Fibroblast of skin of back (primary cell): ENCODE measurements around the gene FGFR1OP2. TPM values are rescaled to one million over a fixed set of nuclear protein-coding genes. Genes with fewer than 3 reads are reported as not detected.
A peak's percentile ranks its signal among the peaks of the same experiment; 100 is the strongest.
"Not testable (repeated sequence)": the region's sequence is repeated elsewhere in the genome, so short reads cannot be mapped to it uniquely, and the experiment has no call there.

Experiments
- DNase-seq: peaks from one replicate; pipeline ENCODE4 v3.0.0-alpha.2; 2013
- polyA plus RNA-seq, 2 experiments: library from polyadenylated mRNA; unstranded; fragments of 120-200 nt; gene quantifications; one replicate each; pipeline ENCODE4 v1.2.1, GENCODE V29; 2013; ENCODE audit not compliant: insufficient read length in 2 of 2

FGFR1OP2 gene
- polyA plus RNA-seq (2013, experiment 1 of 2; ENCODE audit: insufficient read length), result 45.5 TPM
- 42.5 TPM for polyA plus RNA-seq (2013, experiment 2 of 2; ENCODE audit: insufficient read length)

DNA sequence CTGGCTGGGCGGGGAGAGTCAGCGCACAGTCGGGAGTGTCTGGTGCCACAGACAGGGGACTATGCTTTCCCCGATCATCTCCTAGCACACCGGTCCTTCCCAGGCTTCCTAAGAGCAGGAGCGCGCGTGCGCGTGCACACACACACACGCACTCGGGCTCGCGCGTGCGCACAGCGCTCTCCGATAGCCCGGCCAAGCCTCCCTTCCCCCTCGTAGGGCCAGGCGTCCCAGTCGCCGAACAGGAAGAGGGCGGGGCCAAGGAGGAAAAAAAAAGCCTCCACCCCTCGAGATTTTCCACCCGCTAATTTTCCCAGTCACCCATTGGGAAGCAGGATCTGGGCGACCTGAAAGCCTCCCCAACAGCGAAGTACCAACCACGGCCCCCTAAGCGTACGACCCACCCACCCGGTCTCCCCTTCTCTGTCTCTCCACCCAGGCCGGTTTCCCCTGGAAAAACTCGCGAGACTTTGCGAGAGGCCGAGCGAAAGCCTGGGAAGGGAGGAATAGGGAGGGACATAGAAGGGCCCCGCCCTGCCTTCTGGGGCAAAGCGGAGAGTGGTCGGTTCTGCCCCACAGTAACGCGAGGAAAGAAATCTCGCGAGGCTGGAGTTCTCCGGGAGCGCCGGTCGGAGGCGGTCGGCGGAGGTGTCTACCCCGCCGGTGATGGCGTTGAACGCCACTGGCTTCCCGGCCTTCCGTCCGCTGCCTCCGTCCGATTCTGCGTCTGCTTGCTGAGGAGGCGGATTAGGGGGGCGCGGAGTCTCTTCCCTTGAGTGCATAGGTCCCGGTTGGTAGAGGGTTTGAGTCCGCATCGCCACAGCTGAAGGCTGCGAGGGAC, at the start of gene FGFR1OP2, which contains the start of gene INTS13:
Gene FGFR1OP2 (plus strand): TSS at position 608 of the 838 bp plus-strand sequence. CDS start 15,689 bp downstream, outside the sequence.
Gene INTS13 (minus strand): TSS at position 119 of the 838 bp plus-strand sequence. CDS start 1,178 bp downstream, outside the sequence.
- peak; percentile 99 for DNase-seq

GRCh38 chr12:26890784-26891183, 47.5 kb upstream of the FGFR1OP2 start:
- no peak for DNase-seq

DNA sequence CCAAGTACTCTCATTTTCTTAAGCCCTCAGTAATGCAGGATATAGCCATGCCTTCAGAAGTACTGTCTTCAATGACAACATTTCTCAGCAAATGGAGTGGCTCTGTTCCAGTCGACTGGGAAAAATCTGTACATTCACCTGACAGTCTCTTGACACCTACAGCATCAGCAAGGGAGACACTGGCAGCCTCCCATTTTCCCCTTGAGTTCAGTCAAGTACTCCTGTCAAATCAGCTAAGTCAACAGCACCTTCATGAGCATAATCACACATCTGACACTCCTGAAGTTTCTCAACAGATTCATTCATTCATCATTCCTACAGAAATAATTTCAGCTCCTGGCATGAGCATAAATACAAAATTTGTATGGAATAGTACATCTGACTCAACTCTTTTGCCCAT, 46.6 kb upstream of the FGFR1OP2 start:
- no peak for DNase-seq

GRCh38 chr12:26895672-26896071, 42.6 kb upstream of the FGFR1OP2 start:
- no peak for DNase-seq

DNA sequence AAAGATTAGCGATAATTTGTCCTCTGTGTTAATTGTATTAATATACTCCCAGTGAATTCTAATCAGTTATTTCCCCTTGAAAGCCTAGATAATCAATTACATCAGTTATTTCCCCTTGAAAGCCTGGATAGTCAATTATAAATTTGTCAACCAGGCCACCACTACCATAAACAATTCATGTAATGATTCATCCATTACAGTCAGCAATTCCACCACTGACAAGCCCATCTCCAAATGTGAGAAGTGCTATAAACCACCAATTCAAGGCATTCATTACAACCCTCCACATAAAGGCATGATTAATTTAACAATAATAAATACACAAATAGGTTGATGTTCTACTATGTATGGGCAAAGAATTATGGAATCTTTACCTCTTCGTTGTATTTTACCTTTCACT, 41.4 kb upstream of the FGFR1OP2 start:
- no peak for DNase-seq

DNA sequence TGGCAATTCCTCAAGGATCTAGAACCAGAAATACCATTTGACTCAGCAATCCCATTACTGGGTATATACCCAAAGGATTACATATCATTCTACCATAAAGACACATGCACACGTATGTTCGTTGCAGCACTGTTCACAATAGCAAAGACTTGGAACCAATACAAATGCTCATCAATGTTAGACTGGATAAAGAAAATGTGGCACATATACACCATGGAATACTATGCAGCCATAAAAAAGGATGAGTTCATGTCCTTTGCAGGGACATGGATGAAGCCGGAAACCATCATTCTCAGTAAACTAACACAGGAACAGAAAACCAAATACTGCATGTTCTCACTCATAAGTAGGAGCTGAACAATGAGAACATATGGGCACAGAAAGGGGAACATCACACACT, 34.9 kb upstream of the FGFR1OP2 start:
- DNase-seq, result not testable (repeated sequence)

DNA sequence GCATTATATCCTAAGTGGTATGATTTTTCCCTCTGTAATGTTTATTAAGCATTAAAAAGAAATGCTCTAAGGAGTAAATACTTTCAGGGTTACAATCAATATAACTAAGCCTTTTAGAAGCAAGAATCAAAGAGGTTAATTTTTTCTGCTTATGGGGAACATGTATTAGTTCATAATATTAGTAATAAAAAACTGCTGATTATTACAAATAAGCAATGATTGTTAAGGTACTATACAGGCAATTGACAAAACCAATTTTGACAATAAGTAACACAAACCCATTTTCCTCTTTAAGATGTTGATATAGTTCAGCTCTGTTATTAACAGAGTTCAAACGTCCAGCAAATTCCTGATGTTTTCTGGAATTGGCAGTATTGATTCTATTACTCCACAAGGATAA, 32.2 kb upstream of the FGFR1OP2 start:
- no peak for DNase-seq

- DNase-seq, result no peak
Measured at GRCh38 chr12:26906704-26907103, 31.6 kb upstream of the FGFR1OP2 start.

- DNase-seq, result no peak
Measured at GRCh38 chr12:26918321-26919215, 19.7 kb upstream of the FGFR1OP2 start.

- DNase-seq, result no peak
Measured at GRCh38 chr12:26919216-26919555, 19.1 kb upstream of the FGFR1OP2 start.

- no peak for DNase-seq
Measured at GRCh38 chr12:26921886-26922285, 16.4 kb upstream of the FGFR1OP2 start.

- DNase-seq, result no peak
Measured at GRCh38 chr12:26928661-26929060, 9.6 kb upstream of the FGFR1OP2 start.

- DNase-seq, result no peak
Measured at GRCh38 chr12:26929590-26929989, 8.7 kb upstream of the FGFR1OP2 start.

- no peak for DNase-seq
Measured at GRCh38 chr12:26935636-26936378, 2.5 kb upstream of the FGFR1OP2 start.

DNA sequence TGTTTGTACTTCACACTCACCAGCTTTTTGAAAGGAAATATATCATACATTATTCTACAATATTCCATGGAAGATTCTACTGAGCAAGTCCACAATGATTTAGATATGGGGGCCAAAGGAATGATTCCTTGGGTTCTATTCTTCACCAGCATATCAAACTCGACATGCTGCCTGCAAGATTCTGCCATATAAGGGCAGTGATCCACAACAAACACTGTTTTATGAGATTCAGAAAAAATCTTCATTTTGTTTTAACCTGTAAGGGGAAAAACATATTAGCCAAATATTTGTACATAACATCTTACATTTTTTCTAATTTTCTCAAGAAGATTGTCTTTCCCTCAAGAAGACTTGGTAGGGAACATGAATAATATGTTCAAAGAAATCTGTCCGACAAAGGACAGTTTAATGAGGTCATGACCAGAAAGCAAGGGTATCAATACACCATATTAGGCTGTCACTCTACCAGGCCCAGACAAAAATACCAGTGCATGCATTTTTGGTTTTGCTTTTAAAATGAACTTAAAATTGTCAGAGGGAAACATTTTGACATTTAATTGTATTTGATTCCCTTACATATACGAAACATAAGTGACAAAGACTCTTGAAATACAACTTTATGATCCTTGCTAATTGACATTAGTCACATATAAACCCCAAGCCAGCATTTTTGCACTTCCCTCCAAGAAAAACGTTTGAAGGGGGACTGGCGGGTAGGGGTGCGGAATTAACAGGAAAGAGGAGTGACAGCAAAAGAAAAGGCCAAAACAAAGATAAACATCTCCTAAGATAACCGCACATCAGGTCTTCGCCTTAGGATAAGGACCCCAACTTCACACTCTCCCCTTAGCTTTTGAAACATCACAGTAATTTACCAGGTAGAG, 1.5 kb upstream of the FGFR1OP2 start:
- no peak for DNase-seq

DNA sequence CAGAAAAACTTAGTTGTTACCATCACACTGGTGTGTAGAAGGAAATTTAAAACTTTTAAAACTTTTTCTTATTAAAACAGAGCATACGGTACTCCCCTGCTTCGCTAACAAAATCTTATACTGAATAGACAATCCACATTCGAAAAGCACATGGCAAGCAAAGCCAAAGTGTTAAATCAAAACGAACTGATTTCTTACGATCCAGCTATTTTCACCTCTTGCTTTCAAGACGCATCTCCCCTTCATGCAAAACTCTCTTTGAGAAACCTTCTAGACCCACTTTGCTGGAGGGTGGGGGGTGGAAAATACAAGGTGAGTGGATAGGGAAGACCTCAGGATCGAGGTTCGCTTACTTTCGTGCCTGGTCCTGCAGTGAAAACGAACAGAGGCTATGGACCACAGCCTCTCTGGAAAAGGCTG, 817 bp upstream of the FGFR1OP2 start:
- DNase-seq, result no peak

DNA sequence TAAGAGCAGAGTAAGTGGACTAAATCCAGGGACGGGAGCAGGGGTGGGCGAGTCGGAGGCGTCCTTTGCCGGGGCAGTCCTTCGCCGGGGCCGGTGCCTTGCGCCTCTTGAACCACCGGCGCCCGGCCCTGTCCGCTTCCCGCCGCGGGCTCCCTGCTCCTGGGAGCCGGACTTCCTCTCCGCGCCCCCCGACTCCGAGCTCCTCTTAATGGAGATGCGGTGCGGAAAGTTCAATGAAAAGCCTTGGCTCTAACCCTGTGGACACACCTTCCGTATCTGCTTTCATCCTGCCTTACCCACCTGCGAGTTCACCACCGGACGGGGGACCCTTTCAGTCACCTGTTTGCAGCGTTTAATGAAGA, 412 bp downstream of the FGFR1OP2 start:
- DNase-seq, result no peak

DNA sequence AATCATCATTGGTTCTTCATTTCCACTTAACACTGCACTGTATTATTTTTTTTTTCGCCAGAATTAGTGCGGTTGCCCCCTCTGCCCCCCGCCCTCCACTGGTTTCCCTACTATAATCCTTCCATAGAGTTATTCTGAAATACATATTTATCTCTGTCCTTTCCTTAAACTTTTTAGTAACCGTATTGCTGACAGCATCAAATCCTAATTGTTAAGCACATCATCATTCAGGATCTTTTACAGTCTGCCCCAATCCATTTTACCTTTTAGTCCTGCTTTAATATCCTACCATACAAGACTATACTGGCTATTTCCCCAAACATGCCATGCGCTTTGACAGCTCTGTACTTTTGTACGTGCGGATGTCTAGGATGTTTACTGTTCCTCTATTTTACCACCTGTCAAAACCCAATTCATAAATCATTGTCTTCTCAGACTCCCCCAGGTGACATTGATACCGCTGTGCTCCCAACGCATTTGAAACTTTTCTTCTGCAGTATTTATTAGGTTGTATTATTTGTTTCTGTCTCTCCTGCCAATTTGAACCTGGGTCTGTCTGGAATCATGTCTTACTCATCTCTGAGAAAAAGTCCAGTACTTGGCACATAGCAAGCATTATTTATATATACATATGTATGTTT, 1.0 kb downstream of the FGFR1OP2 start:
- no peak for DNase-seq

DNA sequence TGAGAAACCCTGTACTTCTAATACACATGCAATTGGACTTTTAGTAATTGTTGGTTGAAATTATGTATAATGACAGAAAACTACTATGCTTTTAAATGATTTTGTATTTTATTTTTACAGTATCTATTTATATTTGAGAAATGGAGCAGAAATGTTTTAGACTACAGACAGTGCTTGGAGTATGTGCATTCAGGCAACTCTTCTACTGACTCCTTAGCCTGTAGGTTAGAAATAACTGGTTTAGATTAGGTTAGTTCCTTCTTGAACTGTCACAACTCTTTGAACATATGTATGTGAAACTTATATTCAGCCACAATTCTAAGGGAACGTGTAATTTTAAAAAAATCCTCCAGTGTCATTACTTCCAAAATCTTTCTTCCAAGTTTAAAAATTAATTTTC, 1.7 kb downstream of the FGFR1OP2 start:
- no peak for DNase-seq

DNA sequence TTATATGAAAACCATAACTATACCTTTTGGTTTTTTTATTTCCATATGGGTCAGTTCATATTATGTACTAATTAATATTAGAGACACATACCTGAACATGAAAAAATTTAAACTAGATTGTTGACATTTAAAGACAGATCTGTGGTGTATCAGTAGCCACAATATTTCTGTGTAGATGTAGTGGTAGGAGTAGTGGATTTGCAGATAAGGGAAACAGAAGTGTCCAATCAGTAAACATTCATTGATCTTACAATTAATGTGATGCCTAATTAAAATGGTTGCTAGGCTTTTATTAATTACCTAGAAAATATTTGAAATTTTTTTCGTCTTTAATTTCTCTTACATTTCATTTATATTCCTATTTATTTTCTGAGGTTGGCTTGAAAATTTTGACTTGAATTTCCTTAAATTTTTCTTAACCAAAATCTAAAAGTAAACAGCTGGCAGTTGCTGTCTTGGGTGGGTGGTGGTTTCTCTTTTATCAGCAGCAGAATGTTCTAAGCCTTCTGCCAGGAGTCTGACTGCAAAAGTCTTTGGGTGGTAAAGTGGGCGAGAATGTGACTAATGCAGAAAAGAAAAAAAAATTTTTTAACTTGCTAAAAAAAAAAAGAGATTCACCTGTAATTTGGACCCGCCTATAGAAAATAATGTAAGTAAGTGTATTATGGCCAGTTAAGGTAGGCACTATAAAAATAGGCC, 2.4 kb downstream of the FGFR1OP2 start:
- no peak for DNase-seq
